WERI-Rb-1 (cell line): Measurements from ENCODE around the gene GPR156.

ENCODE experiments used
- DNase-seq: peaks from one replicate; pipeline ENCODE4 v3.0.0-alpha.2; 2020
- H3K27ac ChIP-seq: fragments of 250-450 bp; sonication (Bioruptor Pico); 2 replicates; pipeline ENCODE4 v1.5.1; 2020; ENCODE audit warnings: mild to moderate bottlenecking, moderate library complexity
- H3K27me3 ChIP-seq: fragments of 250-450 bp; sonication (Bioruptor Pico); 2 replicates; pipeline ENCODE4 v1.5.1; 2021; ENCODE audit warnings: mild to moderate bottlenecking, low read depth, moderate library complexity; ENCODE audit not compliant: insufficient read depth, severe bottlenecking
- H3K36me3 ChIP-seq: fragments of 250-450 bp; sonication (Bioruptor Pico); 2 replicates; pipeline ENCODE4 v1.5.1; 2020; ENCODE audit warnings: mild to moderate bottlenecking, moderate library complexity
- H3K4me3 ChIP-seq: 2 replicates; pipeline ENCODE4 v1.5.1; 2011; ENCODE audit warnings: low read depth, mild to moderate bottlenecking, control low read depth, low read length
- H3K9me3 ChIP-seq: fragments of 250-450 bp; sonication (Bioruptor Pico); 2 replicates; pipeline ENCODE4 v1.5.1; 2021; ENCODE audit warnings: mild to moderate bottlenecking, moderate library complexity; ENCODE audit not compliant: severe bottlenecking
- CTCF ChIP-seq: IDR thresholded peaks from 2 replicates; pipeline ENCODE4 v1.5.1; 2011; ENCODE audit warnings: low read depth, mild to moderate bottlenecking, control low read depth, inconsistent platforms, low read length

Gene GPR156

GRCh38 chr3:120163816-120164215, 121.2 kb downstream of the GPR156 start:
- no peak overlapping the region for H3K27ac ChIP-seq
- no peaks in the 10 kb centered on the region for H3K27me3 ChIP-seq
- TF ChIP-seq CTCF, result no peak
- DNase-seq, result no peak
- no peaks in the 10 kb centered on the region for H3K36me3 ChIP-seq
- no peaks in the 10 kb centered on the region for H3K9me3 ChIP-seq
- H3K4me3 ChIP-seq, result no peak overlapping the region

- no peak for TF ChIP-seq CTCF
- H3K27ac ChIP-seq, result no peak overlapping the region
- no peaks in the 10 kb centered on the region for H3K27me3 ChIP-seq
- no peak for DNase-seq
- H3K9me3 ChIP-seq, result no peaks in the 10 kb centered on the region
- H3K4me3 ChIP-seq, result no peak overlapping the region
- H3K36me3 ChIP-seq, result no peaks in the 10 kb centered on the region
These were observed 122.0 kb downstream of the GPR156 start for GRCh38 chr3:120163026-120163425.

- no peak for DNase-seq
These were observed 122.6 kb downstream of the GPR156 start for GRCh38 chr3:120162400-120162799.

DNA sequence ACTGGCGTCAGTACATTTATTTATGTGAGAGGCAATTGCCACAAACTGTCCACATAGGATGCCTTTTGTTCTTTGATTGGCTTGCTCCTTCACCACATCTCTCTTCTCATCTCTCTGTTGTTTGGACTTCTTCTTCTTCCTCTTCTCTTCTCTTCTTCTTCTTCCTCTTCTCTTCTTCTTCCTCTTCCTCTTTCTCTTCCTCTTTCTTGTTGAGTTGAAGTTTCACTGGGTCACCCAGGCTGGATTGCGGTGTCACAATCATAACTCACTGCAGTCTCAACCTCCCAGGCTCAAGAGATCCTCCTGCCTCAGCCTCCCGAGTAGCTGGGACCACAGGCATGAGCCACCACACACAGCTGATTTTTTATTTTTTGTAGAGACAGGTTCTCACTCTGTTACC, 123.1 kb downstream of the GPR156 start:
- H3K27me3 ChIP-seq, result no peaks in the 10 kb centered on the region
- no peak for DNase-seq
- no peak for TF ChIP-seq CTCF
- no peak overlapping the region for H3K27ac ChIP-seq
- no peak overlapping the region for H3K4me3 ChIP-seq
- no peaks in the 10 kb centered on the region for H3K9me3 ChIP-seq
- H3K36me3 ChIP-seq, result no peaks in the 10 kb centered on the region

More at GRCh38 chr3:120162400-120162799, 122.6 kb downstream of the GPR156 start:
- TF ChIP-seq CTCF, result no peak
- Histone ChIP-seq H3K9me3 (no peaks in the 10 kb centered on the region), H3K27me3 (no peaks in the 10 kb centered on the region), H3K4me3 (no peak overlapping the region), H3K27ac (no peak overlapping the region), H3K36me3 (no peaks in the 10 kb centered on the region)

GRCh38 chr3:120160050-120160449, 125.0 kb downstream of the GPR156 start:
- Histone ChIP-seq H3K27ac (no peak overlapping the region), H3K4me3 (no peak overlapping the region), H3K36me3 (no peaks in the 10 kb centered on the region), H3K27me3 (no peaks in the 10 kb centered on the region), H3K9me3 (peaks cover 5% of the 10 kb centered on the region)
- TF ChIP-seq CTCF, result no peak
- no peak for DNase-seq

GRCh38 chr3:120157681-120158080, 127.3 kb downstream of the GPR156 start:
- no peak overlapping the region for H3K4me3 ChIP-seq
- DNase-seq, result no peak
- H3K36me3 ChIP-seq, result no peaks in the 10 kb centered on the region
- H3K9me3 ChIP-seq, result peaks cover 10% of the 10 kb centered on the region
- no peaks in the 10 kb centered on the region for H3K27me3 ChIP-seq
- H3K27ac ChIP-seq, result no peak overlapping the region
- no peak for TF ChIP-seq CTCF
